ENCODE data around the gene TRERF1. TPM values are rescaled to one million over a fixed set of nuclear protein-coding genes. Genes with fewer than 3 reads are reported as not detected.

The TRERF1 gene
- total RNA-seq, 1 donor from 2014 or later, result 8.7 TPM

- peaks cover 7% of the 10 kb centered on the region for H3K27me3 Mint-ChIP-seq (ENCODE audit: unreplicated experiment)
- no peak for TF ChIP-seq CTCF (IDR thresholded peaks at IDR 0.05; ENCODE audit: unreplicated experiment)
- H3K4me1 Mint-ChIP-seq (ENCODE audit: unreplicated experiment), result peaks cover 15% of the 10 kb centered on the region
- H3K9me3 Mint-ChIP-seq (ENCODE audit: unreplicated experiment), result peaks cover 5% of the 10 kb centered on the region
- H3K4me3 Mint-ChIP-seq (ENCODE audit: unreplicated experiment), result peak overlapping the region; percentile 6
- peaks cover 13% of the 10 kb centered on the region for H3K36me3 Mint-ChIP-seq (ENCODE audit: low read depth, unreplicated experiment)
- H3K27ac Mint-ChIP-seq (ENCODE audit: unreplicated experiment), result peak overlapping the region; percentile 0
- no peak for DNase-seq (ENCODE audit: low spot score)
Observed at GRCh38 chr6:42287756-42288155, 164.0 kb downstream of the TRERF1 start.

GRCh38 chr6:42281570-42281969 is 170.2 kb downstream of the TRERF1 start:
- DNase-seq (ENCODE audit: low spot score), result no peak
- H3K4me3 Mint-ChIP-seq (ENCODE audit: unreplicated experiment), result no peak overlapping the region
- H3K27ac Mint-ChIP-seq (ENCODE audit: unreplicated experiment), result no peak overlapping the region
- H3K4me1 Mint-ChIP-seq (ENCODE audit: unreplicated experiment), result peaks cover 13% of the 10 kb centered on the region
- no peaks in the 10 kb centered on the region for H3K9me3 Mint-ChIP-seq (ENCODE audit: unreplicated experiment)
- TF ChIP-seq CTCF (IDR thresholded peaks at IDR 0.05; ENCODE audit: unreplicated experiment), result no peak
- peaks cover 2% of the 10 kb centered on the region for H3K27me3 Mint-ChIP-seq (ENCODE audit: unreplicated experiment)
- no peaks in the 10 kb centered on the region for H3K36me3 Mint-ChIP-seq (ENCODE audit: low read depth, unreplicated experiment)

- no peak for TF ChIP-seq CTCF (IDR thresholded peaks at IDR 0.05; ENCODE audit: unreplicated experiment)
- no peaks in the 10 kb centered on the region for H3K9me3 Mint-ChIP-seq (ENCODE audit: unreplicated experiment)
- H3K4me3 Mint-ChIP-seq (ENCODE audit: unreplicated experiment), result no peak overlapping the region
- no peak overlapping the region for H3K27ac Mint-ChIP-seq (ENCODE audit: unreplicated experiment)
- peaks cover 2% of the 10 kb centered on the region for H3K27me3 Mint-ChIP-seq (ENCODE audit: unreplicated experiment)
- no peak for DNase-seq (ENCODE audit: low spot score)
- H3K4me1 Mint-ChIP-seq (ENCODE audit: unreplicated experiment), result peaks cover 14% of the 10 kb centered on the region
- no peaks in the 10 kb centered on the region for H3K36me3 Mint-ChIP-seq (ENCODE audit: low read depth, unreplicated experiment)
Observed at GRCh38 chr6:42280966-42281533, 170.7 kb downstream of the TRERF1 start.

GRCh38 chr6:42279966-42280629 is 171.6 kb downstream of the TRERF1 start:
- H3K4me3 Mint-ChIP-seq (ENCODE audit: unreplicated experiment), result no peak overlapping the region
- H3K36me3 Mint-ChIP-seq (ENCODE audit: low read depth, unreplicated experiment), result no peaks in the 10 kb centered on the region
- H3K27ac Mint-ChIP-seq (ENCODE audit: unreplicated experiment), result no peak overlapping the region
- no peak for TF ChIP-seq CTCF (IDR thresholded peaks at IDR 0.05; ENCODE audit: unreplicated experiment)
- no peak for DNase-seq (ENCODE audit: low spot score)
- peaks cover 16% of the 10 kb centered on the region for H3K4me1 Mint-ChIP-seq (ENCODE audit: unreplicated experiment)
- H3K27me3 Mint-ChIP-seq (ENCODE audit: unreplicated experiment), result peaks cover 2% of the 10 kb centered on the region
- no peaks in the 10 kb centered on the region for H3K9me3 Mint-ChIP-seq (ENCODE audit: unreplicated experiment)

- no peak for DNase-seq (ENCODE audit: low spot score)
- no peak for TF ChIP-seq CTCF (IDR thresholded peaks at IDR 0.05; ENCODE audit: unreplicated experiment)
- H3K4me1 Mint-ChIP-seq (ENCODE audit: unreplicated experiment), result peaks cover 13% of the 10 kb centered on the region
- H3K36me3 Mint-ChIP-seq (ENCODE audit: low read depth, unreplicated experiment), result no peaks in the 10 kb centered on the region
- H3K27ac Mint-ChIP-seq (ENCODE audit: unreplicated experiment), result no peak overlapping the region
- no peaks in the 10 kb centered on the region for H3K9me3 Mint-ChIP-seq (ENCODE audit: unreplicated experiment)
- no peak overlapping the region for H3K4me3 Mint-ChIP-seq (ENCODE audit: unreplicated experiment)
- H3K27me3 Mint-ChIP-seq (ENCODE audit: unreplicated experiment), result peaks cover 2% of the 10 kb centered on the region
Observed at GRCh38 chr6:42279144-42279781, 172.5 kb downstream of the TRERF1 start.
